Chondrocyte (in vitro differentiated cells): ENCODE data around the gene ARNT2. TPM values are rescaled to one million over a fixed set of nuclear protein-coding genes. Genes with fewer than 3 reads are reported as not detected.
A peak's percentile ranks its signal among the peaks of the same experiment; 100 is the strongest.

Experiments
- DNase-seq: peaks from one replicate; pipeline ENCODE4 v3.0.0; 2021; ENCODE audit warnings: mixed read lengths, low spot score
- H3K27ac Mint-ChIP-seq: one replicate; pipeline ENCODE4 v1.8.0; 2021; ENCODE audit warnings: mild to moderate bottlenecking, moderate library complexity, mixed read lengths; ENCODE audit not compliant: unreplicated experiment
- H3K27me3 Mint-ChIP-seq: 2 replicates; pipeline ENCODE4 v1.8.0; 2021; ENCODE audit warnings: low read depth, mixed read lengths
- H3K36me3 Mint-ChIP-seq: 2 replicates; pipeline ENCODE4 v1.8.0; 2021; ENCODE audit warnings: low read depth, mixed read lengths
- H3K4me1 Mint-ChIP-seq: 2 replicates; pipeline ENCODE4 v1.8.0; 2021; ENCODE audit warnings: low read depth, mild to moderate bottlenecking, mixed read lengths
- H3K4me3 Mint-ChIP-seq: one replicate; pipeline ENCODE4 v1.8.0; 2021; ENCODE audit warnings: mild to moderate bottlenecking, moderate library complexity, mixed read lengths; ENCODE audit not compliant: unreplicated experiment
- H3K9me3 Mint-ChIP-seq: 2 replicates; pipeline ENCODE4 v1.8.0; 2021; ENCODE audit warnings: low read depth, mixed read lengths
- total RNA-seq: library from RNA; stranded (reverse); gene quantifications from 3 replicates; pipeline ENCODE4 v1.2.1, GENCODE V29; 2021
- TF ChIP-seq, protein P1 (sequence below): fragments of 200-600 bp; sonication (generic); IDR thresholded peaks from 2 replicates; pipeline ENCODE4 v1.5.0; 2021; ENCODE audit warnings: antibody characterized with exemption, mild to moderate bottlenecking, moderate library complexity

Gene ARNT2
- total RNA-seq, 1 donor from 2014 or later: 20.2 TPM

DNA sequence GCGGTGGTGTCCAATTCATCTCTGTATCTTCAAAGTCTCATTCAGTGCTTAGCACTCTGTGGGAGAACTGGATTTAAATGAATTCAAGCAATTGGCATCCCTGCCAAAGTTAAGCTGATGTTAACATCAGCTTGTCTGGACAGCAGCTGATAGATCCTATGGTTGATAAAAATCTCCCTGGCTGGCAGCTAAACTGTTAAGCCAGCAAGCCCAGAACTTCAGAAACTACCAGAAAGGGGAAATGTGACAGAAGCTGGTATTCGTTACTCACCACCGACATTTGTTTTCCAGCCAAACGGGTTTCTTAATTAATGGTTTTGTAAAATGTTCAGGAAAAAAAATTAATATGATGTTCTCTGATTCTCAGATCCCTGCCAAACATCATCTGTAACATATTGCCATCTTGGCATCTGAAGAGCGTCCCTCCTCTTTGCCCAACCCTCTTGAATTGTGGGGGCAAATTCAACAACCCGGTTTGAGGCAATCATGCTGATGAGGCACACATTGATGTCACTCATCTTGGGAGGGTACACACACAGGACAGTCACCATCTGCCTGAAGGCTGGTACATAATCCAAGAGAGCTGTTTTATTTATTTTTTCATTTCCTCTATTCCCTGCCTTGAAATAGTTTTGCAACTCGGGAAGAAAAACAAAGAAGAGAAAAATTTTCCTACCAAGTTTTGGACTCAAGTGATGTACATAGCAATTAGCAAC is 214.7 kb downstream of the ARNT2 start:
- H3K27me3 Mint-ChIP-seq: no peaks in the 10 kb centered on the region
- no peak overlapping the region for H3K4me3 Mint-ChIP-seq
- H3K9me3 Mint-ChIP-seq: peaks cover 18% of the 10 kb centered on the region
- TF ChIP-seq, protein P1, sequence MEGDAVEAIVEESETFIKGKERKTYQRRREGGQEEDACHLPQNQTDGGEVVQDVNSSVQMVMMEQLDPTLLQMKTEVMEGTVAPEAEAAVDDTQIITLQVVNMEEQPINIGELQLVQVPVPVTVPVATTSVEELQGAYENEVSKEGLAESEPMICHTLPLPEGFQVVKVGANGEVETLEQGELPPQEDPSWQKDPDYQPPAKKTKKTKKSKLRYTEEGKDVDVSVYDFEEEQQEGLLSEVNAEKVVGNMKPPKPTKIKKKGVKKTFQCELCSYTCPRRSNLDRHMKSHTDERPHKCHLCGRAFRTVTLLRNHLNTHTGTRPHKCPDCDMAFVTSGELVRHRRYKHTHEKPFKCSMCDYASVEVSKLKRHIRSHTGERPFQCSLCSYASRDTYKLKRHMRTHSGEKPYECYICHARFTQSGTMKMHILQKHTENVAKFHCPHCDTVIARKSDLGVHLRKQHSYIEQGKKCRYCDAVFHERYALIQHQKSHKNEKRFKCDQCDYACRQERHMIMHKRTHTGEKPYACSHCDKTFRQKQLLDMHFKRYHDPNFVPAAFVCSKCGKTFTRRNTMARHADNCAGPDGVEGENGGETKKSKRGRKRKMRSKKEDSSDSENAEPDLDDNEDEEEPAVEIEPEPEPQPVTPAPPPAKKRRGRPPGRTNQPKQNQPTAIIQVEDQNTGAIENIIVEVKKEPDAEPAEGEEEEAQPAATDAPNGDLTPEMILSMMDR: no peak
- H3K36me3 Mint-ChIP-seq: peaks cover 3% of the 10 kb centered on the region
- peaks cover 23% of the 10 kb centered on the region for H3K4me1 Mint-ChIP-seq
- H3K27ac Mint-ChIP-seq: no peak overlapping the region
- no peak for DNase-seq

GRCh38 chr15:80619680-80620079 is 215.5 kb downstream of the ARNT2 start:
- peaks cover 18% of the 10 kb centered on the region for H3K9me3 Mint-ChIP-seq
- H3K27ac Mint-ChIP-seq: no peak overlapping the region
- TF ChIP-seq, protein P1: peak; percentile 67
- no peak for DNase-seq
- H3K36me3 Mint-ChIP-seq: peaks cover 3% of the 10 kb centered on the region
- peaks cover 21% of the 10 kb centered on the region for H3K4me1 Mint-ChIP-seq
- H3K4me3 Mint-ChIP-seq: no peak overlapping the region
- H3K27me3 Mint-ChIP-seq: no peaks in the 10 kb centered on the region

DNA sequence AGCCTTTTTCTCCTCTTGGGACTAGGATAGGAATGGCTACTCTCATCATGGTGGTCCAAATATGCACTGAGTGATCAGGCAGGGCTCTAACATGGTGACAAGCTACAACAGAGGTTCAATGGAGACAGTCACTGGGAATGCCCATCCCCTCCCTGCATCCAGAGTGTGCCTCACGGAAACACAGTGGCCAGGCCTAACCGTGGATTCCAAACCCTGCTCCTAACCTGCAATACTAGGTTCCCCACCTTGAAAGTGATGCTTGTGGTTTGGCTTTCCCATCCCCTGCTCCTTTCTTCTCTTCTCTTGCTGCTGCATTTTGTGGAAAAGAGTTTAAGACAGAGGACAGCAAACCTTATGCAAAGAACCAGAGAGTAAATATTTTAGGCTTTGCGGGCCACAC is 216.0 kb downstream of the ARNT2 start:
- DNase-seq: no peak
- Mint-ChIP-seq H3K9me3 (peaks cover 18% of the 10 kb centered on the region), H3K4me3 (no peak overlapping the region), H3K36me3 (peaks cover 3% of the 10 kb centered on the region), H3K27me3 (no peaks in the 10 kb centered on the region), H3K4me1 (peaks cover 21% of the 10 kb centered on the region), H3K27ac (no peak overlapping the region)
- TF ChIP-seq, protein P1: no peak

DNA sequence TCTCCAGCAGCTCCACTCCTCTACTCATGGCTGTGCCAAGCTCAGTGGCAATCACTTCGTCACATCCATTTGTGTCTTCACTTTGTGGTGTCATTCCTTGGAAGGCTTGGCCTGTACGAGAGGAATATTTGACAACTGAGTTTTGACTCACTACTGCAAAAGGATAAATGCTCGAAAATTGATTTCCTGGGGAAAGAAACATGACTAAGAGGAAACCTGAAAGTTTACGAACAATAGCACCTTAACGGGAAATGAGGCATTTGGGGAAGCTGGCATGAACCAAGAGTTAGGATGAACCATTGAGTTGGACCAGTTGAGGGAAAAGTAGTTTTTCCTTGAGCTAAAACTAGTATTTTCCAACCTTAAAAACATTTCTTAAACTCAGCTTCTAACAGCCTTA is 216.7 kb downstream of the ARNT2 start:
- peaks cover 3% of the 10 kb centered on the region for H3K36me3 Mint-ChIP-seq
- peaks cover 19% of the 10 kb centered on the region for H3K4me1 Mint-ChIP-seq
- no peak overlapping the region for H3K4me3 Mint-ChIP-seq
- TF ChIP-seq, protein P1: no peak
- H3K27me3 Mint-ChIP-seq: no peaks in the 10 kb centered on the region
- H3K27ac Mint-ChIP-seq: no peak overlapping the region
- H3K9me3 Mint-ChIP-seq: peaks cover 18% of the 10 kb centered on the region
- no peak for DNase-seq

- H3K27ac Mint-ChIP-seq: no peak overlapping the region
- peaks cover 14% of the 10 kb centered on the region for H3K9me3 Mint-ChIP-seq
- peaks cover 3% of the 10 kb centered on the region for H3K36me3 Mint-ChIP-seq
Observed at GRCh38 chr15:80626643-80627120, 222.5 kb downstream of the ARNT2 start.

More at GRCh38 chr15:80626643-80627120, 222.5 kb downstream of the ARNT2 start:
- DNase-seq: no peak
- Mint-ChIP-seq H3K4me3 (no peak overlapping the region), H3K4me1 (no peaks in the 10 kb centered on the region), H3K27me3 (no peaks in the 10 kb centered on the region)
- TF ChIP-seq, protein P1: no peak
